ENCODE data around the gene ZNF836.

ZNF836 gene

DNA sequence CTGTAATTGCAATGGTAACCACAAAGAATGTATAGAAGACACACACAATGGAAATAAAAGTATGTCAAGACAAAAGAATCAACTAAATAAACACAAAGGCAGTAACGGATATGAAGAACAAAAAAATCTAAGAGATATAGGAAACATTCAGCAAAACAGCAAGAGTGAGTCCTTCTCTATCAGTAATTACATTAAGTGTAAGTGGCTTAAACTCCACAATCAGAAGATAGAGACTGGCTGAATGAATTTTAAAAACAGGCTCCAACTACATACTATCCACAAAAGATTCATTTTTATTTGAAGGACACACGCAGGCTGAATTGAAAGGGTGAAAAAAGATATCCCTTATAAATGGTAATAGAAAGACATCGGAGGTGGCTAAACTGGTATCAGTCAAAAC lies 51.1 kb downstream of the ZNF836 start:
- Histone ChIP-seq H3K27me3 (ENCODE audit: insufficient read depth, poor library complexity, severe bottlenecking) (no peaks in the 10 kb centered on the region), H3K4me3 (replicated peaks; ENCODE audit: insufficient read depth, low read length) (no peak overlapping the region), H3K27ac (replicated peaks) (no peak overlapping the region)
- DNase-seq (ENCODE audit: low read depth in 1 of 2, low spot score in 1 of 2), result no peak
- TF ChIP-seq SPI1 (IDR thresholded peaks at IDR 0.05; ENCODE audit: borderline replicate concordance, low read depth) (no peak), REST (IDR thresholded peaks at IDR 0.05; ENCODE audit: insufficient replicate concordance, low read depth) (no peak), GABPA (IDR thresholded peaks at IDR 0.05; ENCODE audit: low read depth) (no peak), POLR2AphosphoS5 (IDR thresholded peaks at IDR 0.05; ENCODE audit: low read depth) (no peak)
- TF ChIP-seq, protein P1, sequence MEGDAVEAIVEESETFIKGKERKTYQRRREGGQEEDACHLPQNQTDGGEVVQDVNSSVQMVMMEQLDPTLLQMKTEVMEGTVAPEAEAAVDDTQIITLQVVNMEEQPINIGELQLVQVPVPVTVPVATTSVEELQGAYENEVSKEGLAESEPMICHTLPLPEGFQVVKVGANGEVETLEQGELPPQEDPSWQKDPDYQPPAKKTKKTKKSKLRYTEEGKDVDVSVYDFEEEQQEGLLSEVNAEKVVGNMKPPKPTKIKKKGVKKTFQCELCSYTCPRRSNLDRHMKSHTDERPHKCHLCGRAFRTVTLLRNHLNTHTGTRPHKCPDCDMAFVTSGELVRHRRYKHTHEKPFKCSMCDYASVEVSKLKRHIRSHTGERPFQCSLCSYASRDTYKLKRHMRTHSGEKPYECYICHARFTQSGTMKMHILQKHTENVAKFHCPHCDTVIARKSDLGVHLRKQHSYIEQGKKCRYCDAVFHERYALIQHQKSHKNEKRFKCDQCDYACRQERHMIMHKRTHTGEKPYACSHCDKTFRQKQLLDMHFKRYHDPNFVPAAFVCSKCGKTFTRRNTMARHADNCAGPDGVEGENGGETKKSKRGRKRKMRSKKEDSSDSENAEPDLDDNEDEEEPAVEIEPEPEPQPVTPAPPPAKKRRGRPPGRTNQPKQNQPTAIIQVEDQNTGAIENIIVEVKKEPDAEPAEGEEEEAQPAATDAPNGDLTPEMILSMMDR (IDR thresholded peaks at IDR 0.05; ENCODE audit: insufficient read depth, low read length), result no peak

- TF ChIP-seq GABPA (IDR thresholded peaks at IDR 0.05; ENCODE audit: low read depth) (no peak), REST (IDR thresholded peaks at IDR 0.05; ENCODE audit: insufficient replicate concordance, low read depth) (no peak), POLR2AphosphoS5 (IDR thresholded peaks at IDR 0.05; ENCODE audit: low read depth) (no peak), SPI1 (IDR thresholded peaks at IDR 0.05; ENCODE audit: borderline replicate concordance, low read depth) (no peak)
- TF ChIP-seq, protein P1 (IDR thresholded peaks at IDR 0.05; ENCODE audit: insufficient read depth, low read length), result no peak
- Histone ChIP-seq H3K27ac (replicated peaks) (no peak overlapping the region), H3K27me3 (ENCODE audit: insufficient read depth, poor library complexity, severe bottlenecking) (no peaks in the 10 kb centered on the region), H3K4me3 (replicated peaks; ENCODE audit: insufficient read depth, low read length) (no peak overlapping the region)
- DNase-seq (ENCODE audit: low read depth in 1 of 2, low spot score in 1 of 2), result no peak
These were observed 55.8 kb downstream of the ZNF836 start for GRCh38 chr19:52115526-52116053.

GRCh38 chr19:52114691-52115090 lies 56.7 kb downstream of the ZNF836 start:
- DNase-seq (ENCODE audit: low read depth in 1 of 2, low spot score in 1 of 2), result no peak
- H3K4me3 ChIP-seq (replicated peaks; ENCODE audit: insufficient read depth, low read length), result no peak overlapping the region

More at GRCh38 chr19:52114691-52115090, 56.7 kb downstream of the ZNF836 start:
- H3K27me3 ChIP-seq (ENCODE audit: insufficient read depth, poor library complexity, severe bottlenecking), result no peaks in the 10 kb centered on the region
- H3K27ac ChIP-seq (replicated peaks), result no peak overlapping the region
- TF ChIP-seq, protein P1 (IDR thresholded peaks at IDR 0.05; ENCODE audit: insufficient read depth, low read length), result no peak
- TF ChIP-seq SPI1 (IDR thresholded peaks at IDR 0.05; ENCODE audit: borderline replicate concordance, low read depth), result no peak
- no peak for TF ChIP-seq POLR2AphosphoS5 (IDR thresholded peaks at IDR 0.05; ENCODE audit: low read depth)
- TF ChIP-seq REST (IDR thresholded peaks at IDR 0.05; ENCODE audit: insufficient replicate concordance, low read depth), result no peak
- TF ChIP-seq GABPA (IDR thresholded peaks at IDR 0.05; ENCODE audit: low read depth), result no peak
